ENCODE data around the gene PSAPL1. TPM values are rescaled to one million over a fixed set of nuclear protein-coding genes. Genes with fewer than 3 reads are reported as not detected.

PSAPL1 gene
- total RNA-seq, 1 experiment from 2014 or later, result not detected

Small RNA genes lying within 50 kb of the gene (microRNA-seq; reads per million reads assigned to microRNA genes)
- not detected for gene MIR4274 (ENCODE audit: borderline number of aligned reads)

Other genes starting within 250 kb of the PSAPL1 start
- gene SORCS2, start 242.4 kb downstream of the PSAPL1 start, total RNA-seq (2021), result 5.5 to 9.1 TPM (median 6.6 TPM) in 3 replicates